Activated T-helper 1 cell treated with anti-CD3 and anti-CD28 coated beads, Interleukin-12 subunit alpha, Interleukin-12 subunit beta, Interleukin-2, Interleukin-4 antibody, amounts not matched to agents 30 ng/mL and 10 ng/mL and 1 ng/mL, durations not matched to agents 14 hours and 24 hours and 36 hours (primary cell): ENCODE measurements around the gene ARL14EP. TPM values are rescaled to one million over a fixed set of nuclear protein-coding genes. Genes with fewer than 3 reads are reported as not detected.

Experiments
- DNase-seq: peaks from one replicate; pipeline ENCODE4 v3.0.0; 2021; ENCODE audit warnings: low spot score
- H3K27ac Mint-ChIP-seq: one replicate; pipeline ENCODE4 v1.8.0; 2021; ENCODE audit warnings: mild to moderate bottlenecking, mixed read lengths
- H3K27me3 Mint-ChIP-seq: one replicate; pipeline ENCODE4 v1.8.0; 2022; ENCODE audit warnings: mild to moderate bottlenecking, moderate library complexity, mixed read lengths; ENCODE audit not compliant: insufficient read depth
- H3K36me3 Mint-ChIP-seq: one replicate; pipeline ENCODE4 v1.8.0; 2021; ENCODE audit warnings: low read depth, mixed read lengths
- H3K4me1 Mint-ChIP-seq: one replicate; pipeline ENCODE4 v1.8.0; 2021; ENCODE audit warnings: low read depth, mixed read lengths
- H3K4me3 Mint-ChIP-seq: one replicate; pipeline ENCODE4 v1.8.0; 2021; ENCODE audit warnings: mild to moderate bottlenecking, moderate library complexity, mixed read lengths
- H3K9me3 Mint-ChIP-seq: one replicate; pipeline ENCODE4 v1.8.0; 2021; ENCODE audit warnings: mixed read lengths
- intact Hi-C: fragments of 100-400 bp; cut with micrococcal nuclease; formaldehyde crosslinking; loops from one replicate; pipeline ENCODE4 v1.15.1; 2024
- total RNA-seq: library from RNA; stranded (reverse); gene quantifications from 2 replicates; pipeline ENCODE4 v1.2.3, GENCODE V29; 2022

Gene ARL14EP
- total RNA-seq, 1 donor from 2014 or later = 48.8 TPM

DNA sequence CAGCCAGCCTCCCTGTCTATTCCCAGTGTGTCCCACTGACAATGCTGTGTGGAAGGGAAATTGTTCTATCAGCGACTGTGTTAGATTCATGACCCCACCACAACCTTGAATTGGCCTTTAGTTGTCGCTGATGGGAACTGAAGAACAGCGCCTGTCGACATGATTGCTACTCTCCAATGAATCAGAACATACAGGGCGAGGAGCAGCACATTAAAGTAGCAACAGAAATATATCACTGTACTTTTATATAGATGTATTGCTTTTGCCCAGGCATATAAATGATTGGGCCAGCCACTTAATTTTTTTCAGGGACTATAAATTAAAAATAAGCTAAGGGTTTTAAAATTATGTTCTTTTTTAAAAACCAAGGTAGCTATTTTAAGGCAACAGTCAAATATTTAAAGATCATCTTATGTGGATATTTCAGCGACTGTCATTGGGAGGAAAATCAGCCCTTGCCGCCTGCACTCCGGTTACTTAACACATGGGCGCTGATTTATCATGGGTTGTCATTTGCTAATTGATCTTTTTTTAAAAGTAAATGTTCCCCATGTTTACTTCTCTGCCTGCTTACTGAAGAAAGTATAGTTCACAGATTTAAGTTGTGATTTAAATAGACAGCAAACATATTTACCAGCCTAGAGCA lies 42.1 kb downstream of the ARL14EP start:
- H3K27me3 Mint-ChIP-seq = peaks cover 1% of the 10 kb centered on the region
- intact Hi-C loops = no loop called here
- no peaks in the 10 kb centered on the region for H3K9me3 Mint-ChIP-seq
- H3K4me1 Mint-ChIP-seq = no peaks in the 10 kb centered on the region
- DNase-seq = no peak
- H3K27ac Mint-ChIP-seq = no peak overlapping the region
- no peaks in the 10 kb centered on the region for H3K36me3 Mint-ChIP-seq
- no peak overlapping the region for H3K4me3 Mint-ChIP-seq

DNA sequence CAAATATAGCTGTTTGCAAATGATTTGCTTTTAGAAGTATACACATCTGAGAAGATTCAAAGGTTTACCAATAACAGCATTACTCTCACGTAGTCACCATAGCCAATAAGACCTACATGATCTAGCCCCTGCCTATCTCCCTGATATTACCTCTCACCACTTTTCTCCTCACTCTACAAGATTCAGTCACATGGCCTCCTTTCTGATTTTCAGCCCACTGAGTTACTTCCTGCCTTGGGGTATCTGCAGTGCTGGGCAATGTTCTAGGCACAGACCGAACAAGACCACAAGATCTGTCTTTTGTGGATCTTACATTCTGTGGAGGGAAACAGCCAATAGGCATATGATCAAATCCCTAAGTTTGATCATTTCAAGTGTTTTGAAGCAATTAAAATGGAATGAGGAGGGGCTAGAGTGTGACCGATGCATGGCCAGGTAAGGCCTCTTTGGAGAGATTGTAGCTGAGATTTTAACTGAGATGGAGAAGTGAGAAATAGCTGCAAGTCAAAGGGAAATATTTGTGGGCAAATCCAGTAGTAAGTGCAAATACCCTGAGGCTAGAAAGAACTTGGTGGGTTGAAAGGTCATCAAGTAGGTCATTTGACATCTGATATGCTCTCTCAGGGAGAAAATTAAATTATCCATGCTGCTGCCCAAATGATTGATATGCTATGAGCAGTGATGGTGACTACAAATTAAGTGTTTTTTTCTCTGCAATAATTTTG lies 43.1 kb downstream of the ARL14EP start:
- Mint-ChIP-seq H3K36me3 (no peaks in the 10 kb centered on the region), H3K9me3 (no peaks in the 10 kb centered on the region)

DNA sequence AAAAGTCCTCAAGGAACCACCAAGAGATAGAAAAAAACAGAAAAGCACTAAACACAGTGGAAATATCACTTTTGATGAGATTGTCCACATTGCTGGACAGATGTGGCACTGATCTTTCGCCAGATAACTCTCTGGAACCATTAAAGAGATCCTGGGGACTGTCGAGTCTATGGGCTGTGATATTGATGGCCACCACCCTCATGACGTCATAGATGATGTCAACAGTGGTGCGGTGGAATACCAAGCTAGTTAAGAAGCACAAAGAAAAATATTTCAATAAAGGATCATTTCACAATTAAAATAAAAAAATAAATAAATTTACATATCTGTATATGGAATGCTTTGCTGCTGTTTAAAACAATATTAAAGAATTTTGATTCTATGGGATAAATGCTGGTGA lies 45.5 kb downstream of the ARL14EP start:
- DNase-seq = no peak
- intact Hi-C loops = no loop called here
- no peak overlapping the region for H3K4me3 Mint-ChIP-seq
- peaks cover 1% of the 10 kb centered on the region for H3K27me3 Mint-ChIP-seq
- no peaks in the 10 kb centered on the region for H3K9me3 Mint-ChIP-seq
- H3K4me1 Mint-ChIP-seq = no peaks in the 10 kb centered on the region
- no peak overlapping the region for H3K27ac Mint-ChIP-seq
- H3K36me3 Mint-ChIP-seq = no peaks in the 10 kb centered on the region

More for the DNA sequence above, 43.1 kb downstream of the ARL14EP start:
- H3K27ac Mint-ChIP-seq = no peak overlapping the region
- intact Hi-C loops = no loop called here
- no peak overlapping the region for H3K4me3 Mint-ChIP-seq
- H3K27me3 Mint-ChIP-seq = peaks cover 1% of the 10 kb centered on the region
- no peaks in the 10 kb centered on the region for H3K4me1 Mint-ChIP-seq
- no peak for DNase-seq

DNA sequence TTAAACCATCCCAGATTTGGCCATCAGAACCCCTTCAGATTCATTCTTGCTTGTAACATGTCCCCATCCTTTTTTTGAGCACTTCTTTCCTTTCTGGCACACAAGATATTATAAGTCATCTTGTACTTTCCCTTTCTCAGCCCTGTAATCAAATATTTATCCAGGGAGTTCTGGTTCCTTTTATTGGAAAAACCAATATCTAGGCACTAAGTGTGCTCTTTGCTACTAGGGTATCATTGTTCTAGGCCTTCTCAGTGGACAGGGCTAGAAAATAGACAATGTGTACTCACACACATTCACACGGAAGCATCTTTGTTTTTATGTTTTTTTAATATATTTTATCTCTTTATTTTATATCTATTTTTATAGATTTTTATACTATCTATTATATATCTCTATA lies 47.3 kb downstream of the ARL14EP start:
- Mint-ChIP-seq H3K27me3 (peaks cover 1% of the 10 kb centered on the region), H3K27ac (no peak overlapping the region), H3K4me1 (no peaks in the 10 kb centered on the region), H3K36me3 (no peaks in the 10 kb centered on the region), H3K9me3 (no peaks in the 10 kb centered on the region), H3K4me3 (no peak overlapping the region)
- DNase-seq = no peak
- intact Hi-C loops = no loop called here

DNA sequence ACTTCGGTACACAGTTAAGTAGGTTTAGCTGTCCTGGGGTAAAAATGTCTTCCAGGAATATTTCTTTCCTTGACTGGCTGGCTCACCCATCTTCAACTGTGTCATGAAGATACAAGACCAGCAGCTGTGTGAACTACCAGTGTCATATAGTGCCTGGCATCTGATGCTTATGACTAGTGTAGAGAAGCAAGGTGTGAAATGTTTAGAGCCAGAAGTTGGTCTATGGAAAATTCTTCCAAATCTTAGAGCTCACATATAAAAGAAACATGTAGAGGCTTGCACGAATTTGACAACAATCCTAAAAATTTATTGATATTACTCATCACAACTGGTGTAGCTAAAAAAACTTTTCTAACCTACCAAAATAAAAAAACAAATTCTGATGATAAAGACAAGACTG lies 54.4 kb downstream of the ARL14EP start:
- H3K4me1 Mint-ChIP-seq = no peaks in the 10 kb centered on the region
- no peak for DNase-seq
- no peaks in the 10 kb centered on the region for H3K9me3 Mint-ChIP-seq
- H3K36me3 Mint-ChIP-seq = no peaks in the 10 kb centered on the region
- intact Hi-C loops = no loop called here
- peaks cover 3% of the 10 kb centered on the region for H3K27me3 Mint-ChIP-seq
- H3K4me3 Mint-ChIP-seq = no peak overlapping the region
- H3K27ac Mint-ChIP-seq = no peak overlapping the region

DNA sequence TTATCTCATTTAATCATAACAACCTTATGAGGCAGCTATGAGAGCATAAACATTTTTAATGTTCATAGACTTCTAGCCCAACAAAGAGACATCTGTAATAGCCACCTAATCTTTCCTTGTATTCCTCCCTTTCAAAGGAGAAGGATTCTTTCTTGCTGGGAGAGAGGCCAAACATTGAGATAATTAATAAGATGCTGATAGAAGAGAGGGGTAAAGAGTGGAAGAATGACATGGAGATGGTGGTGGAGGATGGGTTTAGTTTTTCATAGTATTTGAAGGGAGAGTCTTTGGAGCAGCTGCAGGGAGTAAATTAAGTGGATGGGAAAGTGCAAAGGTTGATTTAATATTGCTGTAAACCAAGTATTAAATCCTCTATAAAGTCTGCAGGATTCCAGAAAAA lies 57.9 kb downstream of the ARL14EP start:
- H3K4me3 Mint-ChIP-seq = no peak overlapping the region
- no peaks in the 10 kb centered on the region for H3K9me3 Mint-ChIP-seq
- H3K27me3 Mint-ChIP-seq = peaks cover 2% of the 10 kb centered on the region
- intact Hi-C loops = no loop called here
- no peaks in the 10 kb centered on the region for H3K36me3 Mint-ChIP-seq
- no peak overlapping the region for H3K27ac Mint-ChIP-seq
- H3K4me1 Mint-ChIP-seq = no peaks in the 10 kb centered on the region
- no peak for DNase-seq

DNA sequence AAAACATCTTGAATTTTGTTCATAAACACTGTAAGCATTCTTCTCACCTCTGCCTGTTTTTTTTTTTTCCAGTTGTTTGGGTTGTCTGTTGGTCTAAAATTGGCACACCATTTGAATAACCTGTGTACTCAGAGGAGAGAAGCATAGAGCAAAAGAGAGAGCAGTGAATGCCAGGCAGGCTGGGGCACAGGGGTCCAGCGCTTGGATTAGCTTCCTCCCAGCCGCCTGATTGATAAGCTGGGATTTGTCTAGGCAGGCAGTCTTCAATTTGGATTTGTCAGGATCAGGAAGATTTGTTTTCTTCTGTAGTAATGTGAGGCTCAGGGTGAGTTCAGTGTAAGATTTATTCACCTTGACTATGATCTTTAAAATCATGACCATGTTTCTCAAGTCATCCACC lies 59.0 kb downstream of the ARL14EP start:
- H3K27me3 Mint-ChIP-seq = peaks cover 1% of the 10 kb centered on the region
- intact Hi-C loops = no loop called here
- H3K4me3 Mint-ChIP-seq = no peak overlapping the region
- H3K9me3 Mint-ChIP-seq = no peaks in the 10 kb centered on the region
- no peaks in the 10 kb centered on the region for H3K4me1 Mint-ChIP-seq
- DNase-seq = no peak
- H3K27ac Mint-ChIP-seq = no peak overlapping the region
- no peaks in the 10 kb centered on the region for H3K36me3 Mint-ChIP-seq

Other genes with a start within 250 kb of the ARL14EP start
- gene FSHB, start 92.1 kb upstream of the ARL14EP start, total RNA-seq = not detected in 2 replicates